ENCODE data around the gene CYB5R3. TPM values are rescaled to one million over a fixed set of nuclear protein-coding genes. Genes with fewer than 3 reads are reported as not detected.
A peak's percentile ranks its signal among the peaks of the same experiment; 100 is the strongest.
"Not testable (repeated sequence)": the region's sequence is repeated elsewhere in the genome, so short reads cannot be mapped to it uniquely, and the experiment has no call there.

Gene CYB5R3
- total RNA-seq, 1 experiment from 2014 or later, result 172 TPM

GRCh38 chr22:42581762-42582716 is 67.2 kb downstream of the CYB5R3 start:
- CTCF ChIA-PET, result interaction anchor here (0.6 to 0.7 kb wide), 2 partner anchors 14 to 436 kb away, joined by 3 to 7 read pairs; no protein-coding TSS in a partner anchor
- peak overlapping the region; percentile 81 for H3K27ac ChIP-seq (ENCODE audit: low read depth, low read length, poor library complexity, severe bottlenecking)
- no TSS peak for BruUV-seq (replicated peaks)

GRCh38 chr22:42581194-42581761 is 67.9 kb downstream of the CYB5R3 start:
- peak overlapping the region; percentile 74 for H3K4me3 ChIP-seq (ENCODE audit: low read depth, low read length, poor library complexity, severe bottlenecking)
- CTCF ChIA-PET, result interaction anchor here (0.6 kb wide), 1 partner anchor 14 kb away, joined by 3 read pairs; no protein-coding TSS in a partner anchor
- H3K27me3 ChIP-seq (replicated peaks; ENCODE audit: insufficient read depth, low read depth, low read length, poor library complexity); POLR2A ChIA-PET (ENCODE audit: low non-redundant PET); DNase-seq (ENCODE audit: low spot score); H3K9me3 ChIP-seq (ENCODE audit: low read depth, low read length, poor library complexity, severe bottlenecking); intact Hi-C loops (cut with micrococcal nuclease; ENCODE audit: unreplicated experiment); H3K4me1 ChIP-seq (ENCODE audit: insufficient read depth, low read length, poor library complexity, severe bottlenecking): not testable (repeated sequence)
- TSS peak; percentile 50 for BruUV-seq (replicated peaks)
- peak overlapping the region; percentile 81 for H3K27ac ChIP-seq (ENCODE audit: low read depth, low read length, poor library complexity, severe bottlenecking)
- peaks cover 60% of the 10 kb centered on the region for H3K36me3 ChIP-seq (ENCODE audit: insufficient read depth, low read length, poor library complexity, severe bottlenecking)

More at GRCh38 chr22:42581762-42582716, 67.2 kb downstream of the CYB5R3 start:
- H3K27me3 ChIP-seq (replicated peaks; ENCODE audit: insufficient read depth, low read depth, low read length, poor library complexity), result no peaks in the 10 kb centered on the region
- intact Hi-C loops (cut with micrococcal nuclease; ENCODE audit: unreplicated experiment), result loop anchor here (2.0 kb wide), 1 partner anchor 33 kb away; the partner anchor contains the start of gene POLDIP3
- H3K9me3 ChIP-seq (ENCODE audit: low read depth, low read length, poor library complexity, severe bottlenecking), result no peaks in the 10 kb centered on the region
- TF ChIP-seq EZH2 (IDR thresholded peaks at IDR 0.05; ENCODE audit: borderline replicate concordance, low read depth, low read length, poor library complexity, severe bottlenecking) (no peak), CTCF (conservative IDR thresholded peaks at IDR 0.05; ENCODE audit: low read depth, low read length) (no peak)
- DNase-seq (ENCODE audit: low spot score), result peak; percentile 89
- POLR2A ChIA-PET (ENCODE audit: low non-redundant PET), result interaction anchor here (0.5 kb wide), 1 partner anchor 33 kb away, joined by 4 read pairs; the partner anchor contains the start of gene POLDIP3
- peaks cover 5% of the 10 kb centered on the region for H3K4me1 ChIP-seq (ENCODE audit: insufficient read depth, low read length, poor library complexity, severe bottlenecking)
- H3K4me3 ChIP-seq (ENCODE audit: low read depth, low read length, poor library complexity, severe bottlenecking), result peak overlapping the region; percentile 74
- peaks cover 66% of the 10 kb centered on the region for H3K36me3 ChIP-seq (ENCODE audit: insufficient read depth, low read length, poor library complexity, severe bottlenecking)

GRCh38 chr22:42580040-42580439 is 69.2 kb downstream of the CYB5R3 start:
- H3K27ac ChIP-seq (ENCODE audit: low read depth, low read length, poor library complexity, severe bottlenecking), result not testable (repeated sequence)

GRCh38 chr22:42577623-42578240 is 71.5 kb downstream of the CYB5R3 start:
- CTCF ChIA-PET, result no interaction called here

More at GRCh38 chr22:42580040-42580439, 69.2 kb downstream of the CYB5R3 start:
- H3K4me1 ChIP-seq (ENCODE audit: insufficient read depth, low read length, poor library complexity, severe bottlenecking); H3K4me3 ChIP-seq (ENCODE audit: low read depth, low read length, poor library complexity, severe bottlenecking); POLR2A ChIA-PET (ENCODE audit: low non-redundant PET); intact Hi-C loops (cut with micrococcal nuclease; ENCODE audit: unreplicated experiment); DNase-seq (ENCODE audit: low spot score); CTCF ChIA-PET; H3K9me3 ChIP-seq (ENCODE audit: low read depth, low read length, poor library complexity, severe bottlenecking); BruUV-seq (replicated peaks); H3K27me3 ChIP-seq (replicated peaks; ENCODE audit: insufficient read depth, low read depth, low read length, poor library complexity): not testable (repeated sequence)
- peaks cover 48% of the 10 kb centered on the region for H3K36me3 ChIP-seq (ENCODE audit: insufficient read depth, low read length, poor library complexity, severe bottlenecking)

GRCh38 chr22:42577141-42577540 is 72.1 kb downstream of the CYB5R3 start:
- intact Hi-C loops (cut with micrococcal nuclease; ENCODE audit: unreplicated experiment); DNase-seq (ENCODE audit: low spot score); BruUV-seq (replicated peaks); CTCF ChIA-PET; H3K4me1 ChIP-seq (ENCODE audit: insufficient read depth, low read length, poor library complexity, severe bottlenecking); H3K9me3 ChIP-seq (ENCODE audit: low read depth, low read length, poor library complexity, severe bottlenecking); H3K27ac ChIP-seq (ENCODE audit: low read depth, low read length, poor library complexity, severe bottlenecking); H3K4me3 ChIP-seq (ENCODE audit: low read depth, low read length, poor library complexity, severe bottlenecking); H3K27me3 ChIP-seq (replicated peaks; ENCODE audit: insufficient read depth, low read depth, low read length, poor library complexity); POLR2A ChIA-PET (ENCODE audit: low non-redundant PET): not testable (repeated sequence)
- peaks cover 40% of the 10 kb centered on the region for H3K36me3 ChIP-seq (ENCODE audit: insufficient read depth, low read length, poor library complexity, severe bottlenecking)

More at GRCh38 chr22:42577623-42578240, 71.5 kb downstream of the CYB5R3 start:
- Histone ChIP-seq H3K36me3 (ENCODE audit: insufficient read depth, low read length, poor library complexity, severe bottlenecking) (peaks cover 36% of the 10 kb centered on the region), H3K27me3 (replicated peaks; ENCODE audit: insufficient read depth, low read depth, low read length, poor library complexity) (no peaks in the 10 kb centered on the region), H3K4me1 (ENCODE audit: insufficient read depth, low read length, poor library complexity, severe bottlenecking) (peaks cover 5% of the 10 kb centered on the region), H3K27ac (ENCODE audit: low read depth, low read length, poor library complexity, severe bottlenecking) (no peak overlapping the region), H3K4me3 (ENCODE audit: low read depth, low read length, poor library complexity, severe bottlenecking) (no peak overlapping the region), H3K9me3 (ENCODE audit: low read depth, low read length, poor library complexity, severe bottlenecking) (no peaks in the 10 kb centered on the region)
- POLR2A ChIA-PET (ENCODE audit: low non-redundant PET), result no interaction called here
- TF ChIP-seq EZH2 (IDR thresholded peaks at IDR 0.05; ENCODE audit: borderline replicate concordance, low read depth, low read length, poor library complexity, severe bottlenecking) (no peak), CTCF (conservative IDR thresholded peaks at IDR 0.05; ENCODE audit: low read depth, low read length) (no peak)
- BruUV-seq (replicated peaks), result no TSS peak
- no peak for DNase-seq (ENCODE audit: low spot score)
- intact Hi-C loops (cut with micrococcal nuclease; ENCODE audit: unreplicated experiment), result no loop called here
